ENCODE data around the gene TXLNA. TPM values are rescaled to one million over a fixed set of nuclear protein-coding genes. Genes with fewer than 3 reads are reported as not detected.

The TXLNA gene
- total RNA-seq, 1 donor from 2014 or later: 74.8 TPM

GRCh38 chr1:32208469-32208868 is 29.0 kb downstream of the TXLNA start:
- no peak for DNase-seq (ENCODE audit: extremely low read depth, low read depth, low spot score)

GRCh38 chr1:32208891-32209328 is 29.4 kb downstream of the TXLNA start, which contains the start of gene DCDC2B:
Gene DCDC2B, plus strand, starts transcription at chr1:32209089. Its CDS starts 5 bp downstream, at chr1:32209094.
- no peak for DNase-seq (ENCODE audit: extremely low read depth, low read depth, low spot score)

- DNase-seq (ENCODE audit: extremely low read depth, low read depth, low spot score): no peak
Observed at GRCh38 chr1:32215629-32216480, 36.4 kb downstream of the TXLNA start.

GRCh38 chr1:32216566-32216965 is 37.1 kb downstream of the TXLNA start:
- no peak for DNase-seq (ENCODE audit: extremely low read depth, low read depth, low spot score)

- no peak for DNase-seq (ENCODE audit: extremely low read depth, low read depth, low spot score)
Observed at GRCh38 chr1:32219022-32219421, 39.5 kb downstream of the TXLNA start.

- DNase-seq (ENCODE audit: extremely low read depth, low read depth, low spot score): no peak
Observed at GRCh38 chr1:32220746-32221580, 41.5 kb downstream of the TXLNA start.

GRCh38 chr1:32221581-32221979 is 42.1 kb downstream of the TXLNA start:
- no peak for DNase-seq (ENCODE audit: extremely low read depth, low read depth, low spot score)

GRCh38 chr1:32221980-32222755 is 42.7 kb downstream of the TXLNA start, which contains the start of the genes EIF3I and TMEM234:
Gene EIF3I, plus strand, starts transcription at chr1:32222407. Its CDS starts 35 bp downstream, at chr1:32222442.
Gene TMEM234, minus strand, starts transcription at chr1:32222353. Its CDS starts 31 bp downstream, at chr1:32222322.
- DNase-seq (ENCODE audit: extremely low read depth, low read depth, low spot score): no peak

- no peak for DNase-seq (ENCODE audit: extremely low read depth, low read depth, low spot score)
Observed at GRCh38 chr1:32223683-32224082, 44.2 kb downstream of the TXLNA start.

GRCh38 chr1:32224285-32224684 is 44.8 kb downstream of the TXLNA start:
- no peak for DNase-seq (ENCODE audit: extremely low read depth, low read depth, low spot score)

- DNase-seq (ENCODE audit: extremely low read depth, low read depth, low spot score): no peak
Observed at GRCh38 chr1:32228771-32229170, 49.3 kb downstream of the TXLNA start.

GRCh38 chr1:32231843-32232432 is 52.5 kb downstream of the TXLNA start:
- DNase-seq (ENCODE audit: extremely low read depth, low read depth, low spot score): no peak

GRCh38 chr1:32232558-32233304 is 53.3 kb downstream of the TXLNA start:
- DNase-seq (ENCODE audit: extremely low read depth, low read depth, low spot score): no peak

GRCh38 chr1:32234792-32235191 is 55.3 kb downstream of the TXLNA start:
- no peak for DNase-seq (ENCODE audit: extremely low read depth, low read depth, low spot score)

GRCh38 chr1:32239337-32239736 is 59.9 kb downstream of the TXLNA start:
- no peak for DNase-seq (ENCODE audit: extremely low read depth, low read depth, low spot score)

GRCh38 chr1:32239790-32240139 is 60.3 kb downstream of the TXLNA start:
- no peak for DNase-seq (ENCODE audit: extremely low read depth, low read depth, low spot score)

- no peak for DNase-seq (ENCODE audit: extremely low read depth, low read depth, low spot score)
Observed at GRCh38 chr1:32240140-32240951, 60.9 kb downstream of the TXLNA start.

GRCh38 chr1:32241001-32241763 is 61.7 kb downstream of the TXLNA start:
- DNase-seq (ENCODE audit: extremely low read depth, low read depth, low spot score): no peak

Data from glomerular endothelial cell (primary cell).